ENCODE measurements around the gene MUSTN1.

MUSTN1 gene

DNA sequence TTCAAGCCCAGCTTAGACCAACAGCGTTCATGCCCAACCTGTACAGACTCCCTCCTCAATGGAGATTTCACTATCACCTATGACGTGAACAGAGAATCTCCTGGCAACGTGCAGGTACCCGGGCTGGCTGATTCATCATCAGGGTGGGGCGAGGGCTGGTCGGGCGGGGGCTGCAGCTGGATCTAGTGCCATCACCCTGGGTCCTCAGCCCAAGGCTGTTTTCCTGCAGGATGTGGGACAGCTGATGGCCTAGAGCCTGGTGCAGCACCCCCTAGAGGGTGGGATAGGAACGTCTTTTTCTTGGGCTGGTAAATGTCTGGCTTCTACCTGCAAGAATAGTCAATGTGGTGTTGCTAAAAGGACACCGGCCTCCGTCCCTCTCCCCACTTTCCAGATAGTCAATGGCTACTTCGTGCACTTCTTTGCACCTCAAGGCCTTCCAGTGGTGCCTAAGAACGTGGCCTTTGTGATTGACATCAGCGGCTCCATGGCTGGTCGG, 35.8 kb downstream of the MUSTN1 start:
- no peak for DNase-seq

DNA sequence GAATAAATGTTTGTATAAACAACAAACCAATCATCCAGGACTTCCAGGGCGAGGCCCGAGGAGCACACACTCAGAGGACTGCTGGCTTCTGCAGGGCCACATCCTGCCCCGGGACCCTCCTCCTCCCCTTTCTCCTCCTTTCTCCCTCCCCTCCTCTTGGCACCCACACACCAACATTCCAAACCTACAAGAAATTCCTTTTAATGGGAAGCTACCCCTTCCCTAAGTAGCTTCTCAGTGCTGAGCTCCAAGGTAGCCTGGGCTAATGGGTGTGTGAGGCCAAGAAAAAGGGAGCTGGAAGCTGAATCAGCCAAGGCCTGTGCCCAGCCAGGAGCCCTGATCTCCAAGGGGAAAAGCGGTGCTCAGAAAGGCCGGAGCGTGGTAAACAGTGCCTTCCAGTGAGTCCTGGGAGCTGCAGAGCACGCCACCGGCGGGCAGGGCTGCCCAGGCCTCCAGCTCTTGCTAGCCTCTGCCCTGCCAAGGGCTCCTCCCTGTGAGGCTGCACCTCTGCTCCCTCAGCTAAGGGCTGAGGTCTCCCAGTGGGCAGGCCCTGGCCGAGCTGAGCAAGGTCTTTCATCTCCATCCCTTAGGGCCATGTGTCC, 36.3 kb downstream of the MUSTN1 start:
- DNase-seq: no peak

DNA sequence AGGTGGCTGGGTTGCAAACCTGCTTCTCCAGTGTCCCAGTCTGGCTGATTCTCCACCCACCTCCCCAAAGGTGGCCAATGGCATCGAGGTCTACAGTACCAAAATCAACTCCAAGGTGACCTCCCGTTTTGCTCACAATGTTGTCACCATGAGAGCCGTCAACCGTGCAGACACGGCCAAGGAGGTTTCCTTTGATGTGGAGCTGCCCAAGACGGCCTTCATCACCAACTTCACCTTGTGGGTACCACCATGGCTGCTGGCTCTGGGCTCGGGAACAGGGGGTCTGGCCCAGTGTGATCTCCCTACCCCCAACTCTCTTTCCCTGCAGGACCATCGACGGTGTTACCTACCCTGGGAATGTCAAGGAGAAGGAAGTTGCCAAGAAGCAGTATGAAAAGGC, 38.4 kb downstream of the MUSTN1 start:
- no peak for DNase-seq

DNA sequence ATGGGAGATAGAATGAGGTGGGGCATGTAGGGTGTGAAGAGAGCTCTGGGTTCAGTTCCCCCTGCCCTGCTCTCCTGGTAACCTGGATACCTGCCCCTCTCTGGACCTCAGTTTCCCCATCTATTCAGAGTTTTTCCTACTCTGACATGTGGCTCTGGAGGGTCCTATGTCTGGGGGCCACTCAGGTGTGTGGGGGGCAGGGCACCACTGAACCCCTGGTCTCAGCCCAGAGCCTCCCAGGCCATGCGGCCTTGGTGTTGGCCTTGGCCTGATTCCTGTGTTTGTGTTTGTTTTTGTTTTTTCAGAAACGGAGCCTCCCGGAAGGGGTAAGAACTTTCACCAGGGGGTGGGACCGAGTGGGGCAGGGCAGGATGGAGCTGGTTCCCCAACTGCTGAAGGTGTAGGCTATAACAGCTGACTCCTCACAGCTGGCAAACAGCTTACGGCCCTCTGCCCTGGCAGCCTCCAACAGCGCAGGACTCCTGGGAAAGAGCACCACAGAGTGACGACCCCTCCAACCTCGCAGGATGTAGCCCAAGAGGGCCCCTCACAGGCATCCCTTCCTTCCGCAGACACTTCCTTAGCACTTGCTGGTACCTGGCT, 39.4 kb downstream of the MUSTN1 start:
- DNase-seq: no peak

DNA sequence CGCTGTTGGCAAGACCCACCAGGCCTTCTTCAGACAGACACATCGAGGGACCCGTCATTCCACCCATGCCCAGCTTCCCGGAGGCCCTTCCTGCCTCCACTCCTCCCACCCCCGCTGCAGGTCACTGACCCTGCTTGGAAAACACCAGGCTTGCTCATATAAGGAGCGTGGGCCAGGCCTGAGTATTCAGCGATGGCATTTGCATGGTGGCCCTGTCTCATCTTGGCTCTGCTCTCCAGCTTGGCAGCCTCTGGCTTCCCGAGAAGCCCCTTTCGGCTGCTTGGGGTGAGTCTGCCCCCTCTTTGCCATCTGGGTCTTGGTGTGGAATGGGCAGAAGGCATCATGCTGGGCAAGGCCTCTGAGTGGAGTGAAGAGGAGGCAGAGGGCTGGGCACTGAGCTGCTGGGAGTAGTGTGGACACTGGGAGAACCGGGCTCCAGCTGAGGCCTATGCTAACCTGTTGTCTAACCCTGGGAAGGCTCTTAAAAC, 40.2 kb downstream of the MUSTN1 start, which contains the start of gene ITIH3:
TSS of gene ITIH3 (plus strand) at position 185 of the 488 bp plus-strand sequence. CDS start at position 193, 8 bp downstream.
- no peak for DNase-seq

DNA sequence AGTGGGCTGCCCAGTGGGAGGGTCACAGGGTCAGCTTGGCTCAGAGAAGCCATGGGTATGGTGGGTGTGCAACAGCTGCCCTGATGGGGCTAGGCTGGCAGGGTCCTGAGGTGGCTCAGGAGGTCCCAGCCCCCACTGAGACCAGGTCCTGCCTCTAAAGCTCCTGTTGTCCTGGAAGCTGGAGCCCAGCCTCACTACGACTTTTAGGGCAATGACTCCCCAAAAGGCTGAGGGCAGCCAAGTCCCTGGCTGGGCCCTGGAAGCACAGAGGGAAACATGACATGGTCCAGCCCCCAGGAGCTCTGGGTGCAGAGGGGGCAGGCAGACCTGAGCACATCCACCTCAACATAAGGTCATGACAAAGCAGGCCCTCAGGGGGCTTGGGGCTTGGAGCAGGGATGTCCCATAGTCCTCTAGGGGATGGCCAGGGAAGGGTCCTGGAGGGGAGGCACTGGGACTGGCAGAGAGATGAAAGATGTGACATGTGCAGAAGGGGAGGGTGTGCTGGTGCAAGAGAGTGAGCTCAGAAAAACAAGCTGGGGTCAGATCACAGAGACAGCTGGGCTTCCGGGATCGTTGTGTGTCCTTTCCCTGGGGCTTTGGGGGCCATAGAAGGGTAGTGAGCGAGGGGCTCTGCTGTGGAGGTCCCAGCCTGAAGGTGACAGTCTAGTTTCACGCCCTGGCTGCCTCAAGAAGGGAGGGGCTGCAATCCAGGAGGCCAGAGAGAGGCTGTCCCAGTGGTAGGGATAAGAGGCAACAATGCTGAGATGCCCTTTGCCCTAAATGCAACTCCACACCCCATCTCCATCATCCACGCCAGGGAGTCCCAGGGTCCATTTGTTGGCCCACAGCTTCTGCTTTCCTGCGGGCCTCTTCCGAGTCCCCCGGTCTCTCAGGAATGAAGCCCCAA, 40.9 kb downstream of the MUSTN1 start:
- DNase-seq: no peak

DNA sequence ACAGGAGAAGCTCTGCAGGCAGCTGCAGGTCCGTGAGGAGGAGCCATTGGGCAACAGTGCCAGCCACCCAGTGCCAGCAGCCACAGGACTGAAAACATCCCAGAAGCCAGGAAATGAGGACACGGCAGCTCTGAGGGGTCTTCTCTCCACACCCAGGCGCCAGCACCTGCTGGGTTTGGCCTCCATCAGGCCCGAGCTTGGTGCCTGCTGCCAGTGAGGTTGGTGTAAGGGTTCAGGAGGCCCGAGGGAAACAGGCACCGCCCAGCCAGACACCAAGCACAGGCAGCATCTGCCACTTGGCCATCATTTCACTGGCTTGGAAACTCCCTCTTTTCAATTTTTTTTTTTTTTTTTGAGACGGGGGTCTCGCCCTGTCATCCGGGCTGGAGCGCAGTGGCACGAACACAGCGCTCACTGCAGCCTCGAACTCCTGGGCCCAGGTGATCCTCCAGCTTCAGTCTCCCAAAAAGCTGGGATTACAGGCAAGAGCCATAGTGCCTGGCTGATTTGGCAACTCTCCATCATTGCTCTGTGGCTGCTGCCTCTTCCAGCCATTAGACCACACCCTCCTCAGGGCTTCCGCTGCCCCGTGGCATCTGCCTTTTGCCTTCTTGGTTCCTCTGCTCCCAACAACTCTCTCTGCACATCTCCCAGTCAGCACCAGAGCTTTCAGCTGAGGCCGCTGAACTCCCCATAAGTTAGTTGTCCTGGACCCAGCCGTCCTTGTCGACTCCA, 41.7 kb downstream of the MUSTN1 start:
- DNase-seq: no peak

DNA sequence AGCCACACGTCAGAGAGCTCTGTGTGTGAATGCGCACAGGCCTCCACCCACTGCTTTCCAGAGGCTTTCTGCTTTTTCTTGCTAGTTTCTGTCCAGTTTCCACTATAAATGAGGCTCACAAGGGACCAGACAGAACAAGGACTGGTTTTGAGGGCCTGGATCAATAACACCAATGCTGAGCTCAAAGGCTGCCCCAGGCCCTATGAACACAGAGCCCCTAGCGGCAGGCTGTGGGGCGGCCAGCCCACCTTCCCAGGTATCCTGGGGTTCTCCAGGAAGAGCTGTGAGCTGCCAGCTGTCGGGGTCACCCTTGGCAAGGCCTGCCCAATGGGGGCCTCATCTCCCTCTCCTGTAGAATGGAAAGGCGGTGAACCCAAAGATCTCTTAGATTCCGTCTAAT, 42.4 kb downstream of the MUSTN1 start:
- no peak for DNase-seq

DNA sequence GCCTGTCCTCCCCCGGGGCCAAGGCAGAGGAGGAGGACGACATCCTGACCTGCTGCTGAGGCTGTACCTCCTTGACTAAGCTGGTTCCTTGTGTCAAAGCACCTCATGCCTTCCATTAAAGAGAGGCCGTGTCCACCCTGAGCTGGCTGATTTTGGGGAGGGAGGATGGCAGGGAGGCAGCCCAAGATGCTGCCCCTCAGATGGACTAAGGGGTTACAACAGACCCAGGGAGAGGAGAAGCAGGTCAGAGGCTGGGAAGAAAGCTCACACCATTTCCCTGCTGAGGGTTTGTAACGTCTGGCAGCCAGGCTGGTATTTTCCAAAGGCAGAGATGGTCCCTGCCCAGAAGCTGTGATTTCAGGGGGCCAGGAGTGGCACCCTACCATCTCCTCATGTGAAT, 42.9 kb downstream of the MUSTN1 start:
- no peak for DNase-seq

DNA sequence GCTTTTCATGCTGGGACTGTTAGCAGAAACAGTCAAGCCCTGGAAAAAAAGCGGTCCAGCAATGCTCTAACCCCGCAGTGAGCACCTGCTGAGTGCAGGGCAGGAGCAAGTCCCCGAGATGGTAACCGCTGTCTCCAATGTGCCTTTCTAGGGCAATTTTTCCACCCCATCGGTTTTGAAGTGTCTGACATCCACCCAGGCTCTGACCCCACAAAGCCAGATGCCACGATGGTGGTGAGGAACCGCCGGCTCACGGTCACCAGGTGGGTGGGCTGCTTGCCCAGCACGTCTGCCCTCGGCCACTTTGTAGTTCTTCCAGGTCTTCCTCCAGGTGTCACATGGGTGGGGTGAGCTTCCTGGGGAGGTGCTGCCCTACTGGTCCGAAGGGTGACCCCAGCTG, 43.5 kb downstream of the MUSTN1 start:
- DNase-seq: no peak

DNA sequence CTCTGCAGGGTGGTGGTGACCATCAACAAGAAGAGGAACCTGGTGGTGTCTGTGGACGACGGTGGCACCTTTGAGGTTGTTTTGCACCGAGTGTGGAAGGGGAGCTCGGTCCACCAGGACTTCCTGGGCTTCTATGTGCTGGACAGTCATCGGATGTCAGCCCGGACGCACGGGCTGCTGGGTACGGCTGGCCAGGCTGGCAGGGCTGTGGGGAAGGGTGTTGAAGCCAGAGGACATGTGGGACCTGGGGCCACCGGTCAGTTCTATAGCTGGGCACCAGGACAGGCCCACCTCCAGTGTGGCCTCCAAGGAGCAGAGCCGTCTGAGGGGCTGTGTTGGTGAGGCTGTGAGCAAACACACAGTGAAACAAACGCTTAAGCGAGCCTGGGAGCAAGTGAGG, 44.1 kb downstream of the MUSTN1 start:
- no peak for DNase-seq

DNA sequence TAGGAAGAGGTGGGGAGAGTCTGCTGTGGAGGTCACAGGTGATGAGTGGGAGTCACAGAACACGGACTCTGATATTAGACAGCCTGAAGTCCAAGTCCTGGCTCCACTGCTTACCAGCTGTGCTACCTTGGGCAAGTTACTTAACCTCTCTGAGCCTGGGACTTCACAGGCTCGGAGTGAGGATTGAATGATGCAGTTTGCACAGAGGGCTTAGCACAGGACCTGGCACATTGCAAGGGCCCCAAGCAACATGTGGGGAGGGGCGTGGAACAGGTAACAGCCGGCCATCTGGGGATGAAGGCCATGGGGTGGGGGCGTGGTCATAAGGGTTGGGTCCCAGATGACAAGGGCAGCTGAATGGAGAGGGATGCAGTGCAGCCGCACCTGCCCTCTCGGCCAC, 44.5 kb downstream of the MUSTN1 start:
- no peak for DNase-seq

DNA sequence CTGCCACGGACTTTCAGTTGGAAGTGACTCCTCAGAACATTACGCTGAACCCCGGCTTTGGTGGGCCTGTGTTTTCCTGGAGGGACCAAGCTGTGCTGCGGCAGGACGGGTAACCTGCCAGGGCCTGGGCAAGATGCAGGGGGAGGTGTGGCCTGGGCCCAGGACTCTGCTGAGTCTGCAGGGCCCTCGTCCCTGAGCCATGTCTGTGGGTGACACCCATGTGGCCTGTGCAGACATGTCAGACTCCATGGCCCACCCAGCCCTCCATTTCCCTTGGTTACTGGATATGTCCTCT, 45.1 kb downstream of the MUSTN1 start:
- no peak for DNase-seq

DNA sequence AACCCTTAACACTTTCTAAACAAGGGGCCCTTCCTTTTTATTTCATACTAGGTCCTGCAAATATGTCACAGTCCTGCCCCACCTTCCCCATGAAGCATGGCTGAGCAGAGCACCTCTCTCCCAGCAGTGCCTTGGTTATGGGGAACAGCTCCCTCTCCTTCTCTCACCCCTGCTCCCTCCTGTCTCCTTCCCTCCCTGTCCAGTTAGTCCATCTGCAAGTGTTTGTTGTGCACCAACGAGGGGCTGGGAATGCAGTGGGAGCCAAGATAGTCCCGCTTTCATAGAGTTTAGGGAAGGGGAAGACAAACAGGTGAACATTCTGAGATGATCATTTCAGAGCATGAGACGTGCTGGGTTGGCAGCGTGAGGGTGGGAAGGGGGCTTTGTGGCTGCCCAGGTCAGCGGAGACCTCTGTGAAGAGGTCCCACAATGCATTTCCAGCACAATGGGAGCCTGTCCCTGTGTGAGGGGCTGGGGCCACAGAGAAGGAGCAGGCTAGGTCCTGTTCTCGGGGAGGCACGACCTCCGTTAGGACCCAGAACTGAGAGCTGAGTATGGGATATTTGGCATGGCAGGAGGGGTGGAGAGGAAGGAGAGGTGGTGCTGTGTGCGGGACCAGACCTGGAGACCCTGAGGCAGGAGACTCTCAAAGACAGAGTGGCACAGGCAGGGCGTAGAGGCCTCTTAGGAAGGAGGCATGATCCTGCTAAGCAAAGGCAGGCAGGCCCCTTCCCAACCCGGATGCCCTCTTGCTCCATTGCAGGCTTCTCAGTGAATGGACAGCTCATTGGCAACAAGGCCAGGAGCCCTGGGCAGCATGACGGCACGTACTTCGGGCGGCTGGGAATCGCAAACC, 45.7 kb downstream of the MUSTN1 start:
- DNase-seq: no peak

DNA sequence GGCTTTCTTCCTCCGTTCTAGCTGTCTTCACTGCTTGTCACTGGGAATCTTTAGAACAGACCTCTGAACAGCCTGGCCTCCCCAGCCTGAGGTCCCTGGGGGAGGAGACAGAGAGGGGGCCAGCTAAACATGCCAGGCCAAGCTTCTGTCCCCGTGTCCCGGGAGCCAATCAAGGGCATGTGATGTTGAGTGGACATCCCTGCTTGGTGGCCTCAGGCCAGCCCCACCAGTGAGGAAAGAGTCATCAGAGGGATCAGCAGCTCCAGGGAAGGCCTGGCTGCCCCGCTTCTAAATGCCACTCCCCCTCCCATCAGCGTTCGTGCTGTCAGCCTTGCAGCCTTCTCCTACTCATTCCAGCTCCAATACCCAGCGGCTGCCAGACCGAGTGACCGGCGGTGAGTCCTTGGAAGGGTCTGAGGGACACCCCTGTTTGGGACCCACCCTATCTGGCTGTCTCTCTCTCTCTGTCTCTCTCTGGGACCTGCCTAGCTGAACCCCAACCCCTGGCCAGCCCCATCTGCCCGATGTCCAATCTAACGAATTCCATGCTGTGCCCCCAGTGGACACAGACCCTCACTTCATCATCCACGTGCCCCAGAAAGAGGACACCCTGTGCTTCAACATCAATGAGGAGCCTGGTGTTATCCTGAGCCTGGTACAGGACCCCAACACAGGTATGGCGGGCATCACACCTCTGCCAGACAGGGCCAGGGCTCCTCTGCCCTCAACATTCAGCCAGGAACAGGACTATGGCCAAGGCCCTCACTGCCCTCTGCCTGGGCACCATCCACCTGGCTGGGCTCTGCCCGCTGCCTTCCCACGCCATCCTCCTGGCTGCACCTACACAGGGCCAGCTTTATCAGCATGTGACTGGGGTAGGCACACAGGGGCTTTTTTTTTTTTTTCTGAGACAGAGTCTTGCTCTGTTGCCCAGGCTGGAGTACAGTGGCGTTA, 46.9 kb downstream of the MUSTN1 start:
- no peak for DNase-seq

DNA sequence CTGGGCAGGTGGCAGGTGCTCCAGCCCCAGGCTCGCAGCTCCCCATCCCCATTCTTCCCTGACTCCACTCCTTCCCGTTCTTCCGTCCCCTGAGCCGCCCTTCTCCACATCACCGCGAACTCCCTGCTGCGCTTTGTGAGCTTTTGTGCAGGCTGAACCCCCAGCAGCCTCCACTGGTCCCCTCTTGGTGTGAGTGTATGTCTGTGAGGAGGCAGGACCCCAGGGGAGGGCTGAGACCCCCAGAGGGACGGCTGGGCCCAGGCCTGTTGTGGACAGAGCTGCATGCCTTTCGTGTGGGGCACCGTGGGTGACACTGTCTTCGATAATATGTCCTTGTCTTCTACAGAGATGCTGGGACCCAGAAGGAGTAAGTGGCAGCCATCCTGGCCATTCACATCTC, 47.6 kb downstream of the MUSTN1 start:
- DNase-seq: no peak

DNA sequence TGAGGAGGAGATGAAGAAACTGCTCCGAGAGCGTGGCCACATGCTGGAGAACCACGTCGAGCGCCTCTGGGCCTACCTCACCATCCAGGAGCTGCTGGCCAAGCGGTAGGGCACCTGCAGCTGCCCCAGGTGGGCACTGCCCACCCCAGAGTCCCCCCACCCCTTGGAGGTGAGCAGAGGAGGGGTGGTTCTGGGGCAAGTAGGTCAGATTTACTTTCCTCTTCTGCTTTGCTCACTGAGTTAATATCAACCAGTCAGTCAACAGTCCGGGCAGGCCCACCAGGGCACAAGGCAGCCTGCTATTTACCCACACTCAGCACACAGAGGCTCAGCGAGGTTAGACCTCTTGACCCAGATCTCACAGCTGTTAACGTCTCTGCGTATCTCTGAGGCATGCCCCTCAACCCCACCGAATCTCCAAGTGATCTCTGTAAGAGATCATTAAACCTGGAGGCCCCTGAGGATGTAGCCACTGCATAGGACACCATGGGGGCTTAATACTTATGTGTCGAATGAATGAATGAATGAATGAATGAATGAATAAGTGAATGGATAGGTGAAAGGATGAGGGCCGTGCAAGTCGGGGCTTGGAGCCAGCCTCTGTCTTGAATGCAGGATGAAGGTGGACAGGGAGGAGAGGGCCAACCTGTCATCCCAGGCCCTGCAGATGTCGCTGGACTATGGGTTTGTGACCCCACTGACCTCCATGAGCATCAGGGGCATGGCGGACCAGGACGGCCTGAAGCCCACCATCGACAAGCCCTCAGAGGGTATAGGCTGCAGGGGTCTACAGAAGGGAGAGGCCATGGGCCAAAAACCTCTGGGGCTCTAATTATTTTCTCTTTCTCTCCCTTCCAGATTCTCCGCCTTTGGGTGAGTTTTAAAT, 48.2 kb downstream of the MUSTN1 start:
- no peak for DNase-seq

DNA sequence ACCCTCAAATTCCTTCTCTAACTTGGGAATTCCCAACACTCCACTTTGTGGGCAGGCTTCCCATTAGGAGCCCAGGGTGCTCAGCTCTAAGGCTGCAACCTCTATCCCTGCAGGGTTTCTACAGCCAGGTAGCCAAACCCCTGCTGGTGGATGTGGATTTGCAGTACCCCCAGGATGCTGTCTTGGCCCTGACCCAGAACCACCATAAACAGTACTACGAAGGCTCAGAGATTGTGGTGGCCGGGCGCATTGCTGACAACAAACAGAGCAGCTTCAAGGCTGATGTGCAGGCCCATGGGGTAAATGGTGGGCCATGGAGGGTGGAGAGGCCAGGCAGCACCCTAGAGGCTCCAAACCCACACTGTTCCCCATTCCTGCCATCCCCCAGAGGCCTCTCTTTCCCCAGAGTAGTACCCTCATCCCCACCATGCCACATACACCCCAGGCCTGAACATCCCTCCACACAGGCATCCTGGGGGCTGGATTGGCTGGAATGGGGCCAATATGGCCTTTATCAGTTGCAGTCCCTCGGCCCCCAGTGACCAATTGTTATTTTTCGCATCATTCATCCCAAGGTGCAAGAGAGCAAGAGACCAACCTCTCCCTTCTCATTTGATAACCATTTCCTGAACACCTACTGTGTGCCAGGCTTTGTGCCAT, 49.8 kb downstream of the MUSTN1 start:
- no peak for DNase-seq

DNA sequence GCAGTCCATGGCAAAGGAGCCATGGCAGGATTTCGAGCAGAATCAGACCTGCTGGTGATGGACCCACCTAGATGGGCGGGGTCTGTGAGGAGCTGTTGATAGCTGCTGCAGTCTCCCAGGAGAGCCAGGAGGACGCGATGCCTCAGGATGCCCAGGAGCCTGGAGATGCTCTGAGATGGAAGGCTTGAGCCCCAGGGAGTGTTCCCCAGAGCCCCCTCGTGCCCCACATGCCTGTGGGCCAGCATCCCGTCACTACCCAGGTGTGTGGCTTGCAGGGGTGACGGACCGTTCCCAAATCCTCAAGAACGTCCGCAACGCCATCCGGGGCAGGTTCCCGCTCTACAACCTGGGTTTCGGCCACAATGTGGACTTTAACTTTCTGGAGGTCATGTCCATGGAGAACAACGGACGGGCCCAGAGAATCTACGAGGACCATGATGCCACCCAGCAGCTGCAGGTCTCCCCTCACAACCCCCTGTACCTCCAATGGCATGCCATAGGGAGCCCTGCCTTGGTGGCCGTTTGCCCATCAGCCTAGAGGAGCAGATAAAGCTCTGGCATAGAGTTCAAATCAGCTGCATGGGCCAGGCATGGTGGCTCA, 50.7 kb downstream of the MUSTN1 start:
- DNase-seq: no peak

Data from activated naive CD4-positive, alpha-beta T cell (primary cell).